SKM-1 (cell line): ENCODE measurements around the gene NAT8L.
"Not testable (repeated sequence)": the region's sequence is repeated elsewhere in the genome, so short reads cannot be mapped to it uniquely, and the experiment has no call there.

Experiments used
- DNase-seq: peaks from one replicate; lab custom pipeline; 2025; ENCODE audit not compliant: unreplicated experiment; lab: John Stamatoyannopoulos, UW

NAT8L gene, protein sequence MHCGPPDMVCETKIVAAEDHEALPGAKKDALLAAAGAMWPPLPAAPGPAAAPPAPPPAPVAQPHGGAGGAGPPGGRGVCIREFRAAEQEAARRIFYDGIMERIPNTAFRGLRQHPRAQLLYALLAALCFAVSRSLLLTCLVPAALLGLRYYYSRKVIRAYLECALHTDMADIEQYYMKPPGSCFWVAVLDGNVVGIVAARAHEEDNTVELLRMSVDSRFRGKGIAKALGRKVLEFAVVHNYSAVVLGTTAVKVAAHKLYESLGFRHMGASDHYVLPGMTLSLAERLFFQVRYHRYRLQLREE

GRCh38 chr4:2059046-2059725, at the start of gene NAT8L:
NAT8L (plus strand) TSS chr4:2059327; CDS start chr4:2059512, 185 bp downstream.
- DNase-seq, result peak; percentile 30

GRCh38 chr4:2009651-2010233, 49.4 kb upstream of the NAT8L start:
- DNase-seq, result peak; percentile 84

- peak; percentile 34 for DNase-seq
Observed at GRCh38 chr4:2011583-2011982, 47.5 kb upstream of the NAT8L start.

- DNase-seq, result no peak
Observed at GRCh38 chr4:2015008-2015407, 44.1 kb upstream of the NAT8L start.

GRCh38 chr4:2021358-2022018, 37.6 kb upstream of the NAT8L start:
- DNase-seq, result not testable (repeated sequence)

DNA sequence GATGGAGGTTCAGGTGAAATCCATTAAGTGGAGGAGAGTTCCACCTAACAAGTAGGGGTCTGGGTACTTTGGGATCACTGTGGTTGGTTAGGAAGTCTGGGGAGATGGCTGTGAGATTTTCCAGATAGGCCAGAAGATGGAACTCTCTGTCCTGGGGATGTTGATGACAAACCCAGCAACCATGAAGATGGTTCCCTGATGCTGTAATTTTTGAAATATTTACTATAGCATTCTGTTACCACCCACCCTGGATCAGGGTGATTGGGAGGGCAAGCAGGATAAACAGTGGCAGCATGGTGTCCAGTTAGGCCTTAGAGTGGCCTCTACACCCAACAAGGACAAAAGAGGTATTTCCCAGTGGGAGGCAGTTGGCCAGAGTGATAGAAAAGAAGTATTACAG, 34.4 kb upstream of the NAT8L start:
- no peak for DNase-seq

GRCh38 chr4:2025817-2026216, 33.3 kb upstream of the NAT8L start:
- no peak for DNase-seq

DNA sequence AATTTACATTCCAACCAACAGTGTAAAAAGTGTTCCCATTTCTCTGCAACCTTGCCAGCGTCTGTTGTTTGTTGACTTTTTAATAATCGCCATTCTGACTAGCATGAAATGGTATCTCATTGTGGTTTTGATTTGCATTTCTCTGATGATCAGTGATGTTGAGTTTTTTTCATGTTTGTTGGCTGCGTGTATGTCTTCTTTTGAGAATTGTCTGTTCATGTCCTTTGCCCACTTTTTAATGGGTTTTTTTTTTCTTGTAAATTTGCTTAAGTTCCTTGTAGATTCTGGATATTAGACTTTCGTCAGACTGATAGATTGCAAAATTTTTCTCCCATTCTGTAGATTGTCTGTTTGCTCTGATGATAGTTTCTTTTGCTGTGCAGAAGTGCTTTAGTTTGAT, 32.0 kb upstream of the NAT8L start:
- DNase-seq, result not testable (repeated sequence)

GRCh38 chr4:2031161-2031560, 28.0 kb upstream of the NAT8L start:
- DNase-seq, result not testable (repeated sequence)

DNA sequence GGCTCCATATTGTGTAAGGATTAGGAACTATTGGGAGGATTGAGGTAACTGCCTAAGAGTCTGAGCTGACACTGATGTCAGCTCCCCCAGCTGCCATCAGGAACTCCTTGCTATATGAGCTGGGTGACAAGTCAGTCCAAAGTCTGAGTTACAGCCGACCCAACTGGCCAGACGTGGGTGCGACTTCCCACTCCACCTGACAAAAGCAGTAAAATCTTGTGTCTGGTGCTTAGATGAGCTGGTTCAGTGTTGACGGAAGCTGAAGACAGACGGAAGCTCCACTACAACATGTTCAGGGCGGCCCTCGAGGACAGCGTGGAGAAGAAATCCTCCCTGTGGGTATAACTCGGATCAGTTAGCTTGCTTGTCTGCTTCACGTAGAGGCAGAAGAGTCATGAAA, 22.8 kb upstream of the NAT8L start:
- DNase-seq, result no peak

DNA sequence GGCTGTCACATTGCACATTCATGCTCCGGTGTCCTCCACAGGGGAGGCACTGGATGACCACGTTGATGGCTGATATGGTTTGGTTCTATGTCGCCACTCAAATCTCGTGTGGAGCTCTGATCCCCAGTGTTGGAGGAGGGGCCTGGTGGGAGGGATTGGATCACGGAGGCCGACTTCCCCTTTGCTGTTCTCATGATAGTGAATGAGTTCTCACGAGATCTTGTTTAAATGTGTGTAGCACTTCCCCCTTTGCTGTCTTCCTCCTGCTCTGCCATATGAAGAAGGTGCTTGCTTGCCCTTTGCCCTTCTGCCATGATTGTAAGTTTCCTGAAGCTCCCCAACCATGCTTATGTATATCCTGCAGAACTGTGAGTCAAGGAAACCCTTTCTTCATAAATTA, 22.3 kb upstream of the NAT8L start:
- DNase-seq, result no peak

- no peak for DNase-seq
Observed at GRCh38 chr4:2040391-2041238, 18.5 kb upstream of the NAT8L start.

- peak; percentile 87 for DNase-seq
Observed at GRCh38 chr4:2041239-2042130, 17.6 kb upstream of the NAT8L start.

DNA sequence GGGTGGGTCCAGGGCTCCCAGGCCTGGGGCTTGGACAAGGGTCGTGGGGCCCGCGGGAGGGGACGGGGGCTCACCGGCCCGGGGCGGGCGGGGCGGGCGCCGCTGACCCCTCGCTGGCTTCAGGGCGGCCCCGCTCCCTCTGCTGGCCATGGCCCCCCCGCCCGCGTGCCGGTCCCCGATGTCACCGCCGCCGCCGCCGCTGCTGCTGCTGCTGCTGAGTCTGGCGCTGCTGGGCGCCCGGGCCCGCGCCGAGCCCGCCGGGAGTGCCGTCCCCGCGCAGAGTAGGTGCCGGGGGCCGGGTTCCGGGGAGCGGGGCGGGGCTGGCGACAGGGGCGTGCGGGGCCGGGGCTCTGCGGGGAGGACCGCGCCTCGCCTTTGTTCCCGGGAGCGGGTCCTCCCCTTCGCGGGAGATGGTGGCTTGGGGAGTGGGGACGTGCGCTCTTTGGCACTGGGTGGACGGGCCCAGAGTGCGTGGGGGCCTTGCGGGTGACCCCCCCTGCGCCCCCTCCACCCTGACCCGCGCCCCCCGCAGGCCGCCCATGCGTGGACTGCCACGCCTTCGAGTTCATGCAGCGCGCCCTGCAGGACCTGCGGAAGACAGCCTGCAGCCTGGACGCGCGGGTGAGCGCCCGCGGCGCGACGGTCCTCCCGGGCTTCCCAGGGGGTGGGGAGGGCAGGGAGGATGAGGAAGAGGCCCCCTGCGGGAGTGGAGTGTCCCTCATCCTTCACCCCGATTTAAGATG, 16.8 kb upstream of the NAT8L start:
- no peak for DNase-seq

- DNase-seq, result no peak
Observed at GRCh38 chr4:2042947-2043395, 16.2 kb upstream of the NAT8L start.

DNA sequence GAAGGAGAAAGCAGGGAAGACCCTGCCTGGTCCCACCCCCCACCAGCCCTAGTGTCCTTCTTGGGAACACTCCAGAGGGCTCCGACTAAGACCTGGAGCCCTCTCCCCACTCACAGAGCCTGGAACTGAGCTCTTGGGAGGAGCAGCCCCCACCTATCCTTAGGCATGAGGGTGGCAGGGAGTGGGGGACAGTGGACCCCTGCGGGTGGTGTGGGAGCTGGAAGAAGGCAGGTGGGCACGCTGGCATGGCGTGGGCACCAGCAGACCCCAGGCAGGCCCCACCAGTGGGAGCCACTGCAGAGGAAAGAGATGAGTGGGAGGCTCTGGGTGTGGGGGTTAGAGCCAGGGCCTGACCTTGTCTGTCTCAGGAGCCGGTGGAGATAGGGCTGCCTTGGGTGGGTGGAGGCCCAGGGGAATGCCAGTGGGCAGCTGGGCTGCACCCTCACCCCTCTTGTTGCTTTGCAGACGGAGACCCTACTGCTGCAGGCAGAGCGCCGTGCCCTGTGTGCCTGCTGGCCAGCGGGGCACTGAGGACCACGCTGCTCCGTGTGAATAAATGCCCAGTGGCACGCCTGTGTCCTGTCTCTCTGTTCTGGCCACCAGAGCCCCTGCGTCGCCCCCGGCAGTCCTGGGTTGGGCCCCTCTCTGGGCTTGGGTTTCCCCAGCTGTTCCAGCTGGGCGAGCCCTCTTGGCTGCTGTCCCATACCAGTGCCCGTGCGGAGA, 15.6 kb upstream of the NAT8L start:
- DNase-seq, result no peak

DNA sequence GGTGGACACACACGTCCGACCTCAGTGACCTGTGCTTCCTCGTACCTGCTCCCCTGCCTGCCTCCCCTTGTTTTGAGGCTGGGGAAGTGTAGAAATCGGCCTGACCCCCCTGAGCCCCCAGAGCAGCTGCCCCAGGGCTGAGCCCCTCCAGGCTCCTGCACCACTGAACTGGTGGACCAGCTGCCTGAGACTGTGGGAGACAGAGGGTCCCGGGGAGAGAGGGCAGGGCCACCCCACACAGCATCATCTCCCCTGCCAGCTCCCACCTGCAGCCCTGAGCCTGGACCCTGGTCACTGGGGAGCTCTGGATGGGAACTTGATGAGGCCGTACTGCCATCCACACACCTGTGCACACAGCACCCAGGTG, 15.0 kb upstream of the NAT8L start:
- no peak for DNase-seq
